Liver (tissue), 3 donors: ENCODE measurements around the gene P2RY12.

Experiments
- ATF3 ChIP-seq: IDR thresholded peaks from 2 replicates; pipeline ENCODE4 v1.6.1; 2016; ENCODE audit warnings: antibody characterized with exemption
- CTCF ChIP-seq: fragments of 150-350 bp; IDR thresholded peaks from 2 replicates; pipeline ENCODE4 v1.5.1; 2017; ENCODE audit warnings: improper control_type of control experiment, low read depth, low read length; ENCODE audit not compliant: missing input control
- FOXA1 ChIP-seq: IDR thresholded peaks from 2 replicates; pipeline ENCODE4 v1.6.1; 2016; ENCODE audit warnings: antibody characterized with exemption
- GABPA ChIP-seq, 2 donors: IDR thresholded peaks in 1 of 2; conservative IDR thresholded peaks in 1 of 2; 2 replicates each; pipeline ENCODE4 v1.6.1; 2016; ENCODE audit warnings: antibody characterized with exemption in 2 of 2, mild to moderate bottlenecking in 1 of 2, moderate library complexity in 1 of 2
- JUND ChIP-seq, 2 donors: IDR thresholded peaks; 2 replicates each; pipeline ENCODE4 v1.6.1; 2016; ENCODE audit warnings: antibody characterized with exemption in 2 of 2
- MAX ChIP-seq: IDR thresholded peaks from 2 replicates; pipeline ENCODE4 v1.6.1; 2016; ENCODE audit warnings: antibody characterized with exemption
- NR2F2 ChIP-seq: IDR thresholded peaks from 2 replicates; pipeline ENCODE4 v1.6.1; 2016; ENCODE audit warnings: antibody characterized with exemption
- RAD21 ChIP-seq, 2 donors: IDR thresholded peaks; 2 replicates each; pipeline ENCODE4 v1.6.1; 2016; ENCODE audit warnings: antibody characterized with exemption in 2 of 2, mild to moderate bottlenecking in 2 of 2
- REST ChIP-seq: IDR thresholded peaks from 2 replicates; pipeline ENCODE4 v1.6.1; 2016; ENCODE audit warnings: antibody characterized with exemption, mild to moderate bottlenecking
- RXRA ChIP-seq, 2 donors: IDR thresholded peaks; 2 replicates each; pipeline ENCODE4 v1.6.1; 2017 to 2018; ENCODE audit warnings: antibody characterized with exemption in 2 of 2, mild to moderate bottlenecking in 1 of 2
- SP1 ChIP-seq: IDR thresholded peaks from 2 replicates; pipeline ENCODE4 v1.6.1; 2018; ENCODE audit warnings: antibody characterized with exemption, mild to moderate bottlenecking
- TAF1 ChIP-seq: conservative IDR thresholded peaks from 2 replicates; pipeline ENCODE4 v1.6.1; 2016; ENCODE audit warnings: antibody characterized with exemption, mild to moderate bottlenecking
- YY1 ChIP-seq: IDR thresholded peaks from 2 replicates; pipeline ENCODE4 v1.6.1; 2016; ENCODE audit warnings: antibody characterized with exemption, mild to moderate bottlenecking
- ZBTB33 ChIP-seq: IDR thresholded peaks from 2 replicates; pipeline ENCODE4 v1.6.1; 2016; ENCODE audit warnings: antibody characterized with exemption
- donor health status: healthy.
- donor health status: healthy.

- TF ChIP-seq CTCF = no peak
- no peak for TF ChIP-seq REST
- peak; percentile 26 for TF ChIP-seq SP1
- no peak for TF ChIP-seq JUND (IDR thresholded peaks at IDR 0.05)
- TF ChIP-seq YY1 = no peak
- TF ChIP-seq MAX = no peak
- no peak for TF ChIP-seq TAF1
- TF ChIP-seq NR2F2 = no peak
- peak in 1 of 2 donors; percentile 38 for TF ChIP-seq RAD21 (IDR thresholded peaks at IDR 0.05)
- no peak for TF ChIP-seq ZBTB33
- no peak for TF ChIP-seq RXRA (IDR thresholded peaks at IDR 0.05)
- no peak for TF ChIP-seq GABPA (IDR thresholded peaks at IDR 0.05 in 1 of 2, conservative IDR thresholded peaks at IDR 0.05 in 1 of 2)
- TF ChIP-seq FOXA1 = no peak
- TF ChIP-seq ATF3 = no peak
These were observed 79.3 kb downstream of the P2RY12 start for GRCh38 chr3:151305060-151305774.
